Thymus (tissue), 11 donors: Measurements from ENCODE around the gene DCST2. TPM values are rescaled to one million over a fixed set of nuclear protein-coding genes. Genes with fewer than 3 reads are reported as not detected.

Experiments
- DNase-seq, 9 donors: peaks; one replicate each; pipeline ENCODE4 v3.0.0-alpha.2; 2013; ENCODE audit warnings: low spot score in 9 of 9, low read depth in 6 of 9, missing footprints in 1 of 9
- H3K27ac ChIP-seq, 2 donors: one replicate each; pipeline ENCODE4 v1.5.1; 2013; ENCODE audit warnings: control low read depth in 1 of 2, low read depth in 1 of 2, low read length in 1 of 2, mild to moderate bottlenecking in 1 of 2, moderate library complexity in 1 of 2
- H3K27me3 ChIP-seq, 2 donors: one replicate each; pipeline ENCODE4 v1.5.1; 2013; ENCODE audit warnings: low read length in 1 of 2; ENCODE audit not compliant: control insufficient read depth in 2 of 2, insufficient read depth in 1 of 2
- H3K36me3 ChIP-seq, 2 donors: one replicate each; pipeline ENCODE4 v1.5.1; 2013; ENCODE audit warnings: low read length in 1 of 2, mild to moderate bottlenecking in 1 of 2, moderate library complexity in 1 of 2; ENCODE audit not compliant: control insufficient read depth in 2 of 2, insufficient read depth in 2 of 2
- H3K4me1 ChIP-seq, 2 donors: one replicate each; pipeline ENCODE4 v1.5.1; 2013; ENCODE audit warnings: low read length in 2 of 2; ENCODE audit not compliant: control insufficient read depth in 2 of 2, insufficient read depth in 2 of 2
- H3K4me3 ChIP-seq, 2 donors: one replicate each; pipeline ENCODE4 v1.5.1; 2013; ENCODE audit warnings: low read length in 2 of 2, control low read depth in 1 of 2, mild to moderate bottlenecking in 1 of 2
- H3K9me3 ChIP-seq, 2 donors: one replicate each; pipeline ENCODE4 v1.5.1; 2013; ENCODE audit warnings: low read length in 1 of 2, mild to moderate bottlenecking in 1 of 2; ENCODE audit not compliant: control insufficient read depth in 2 of 2, insufficient read depth in 1 of 2
- WGBS: extraction: QIAGEN DNeasy Blood & Tissue Kit; methylation state at CpG from one replicate; pipeline ENCODE4 v1.1.7; 2013; 5-methylcytosine and 5-hydroxymethylcytosine counted together
- polyA plus RNA-seq: library from polyadenylated mRNA; stranded (reverse); fragments of 200-250 nt; gene quantifications from one replicate; pipeline ENCODE4 v1.2.3, GENCODE V29; 2013
- total RNA-seq: library from RNA; stranded (reverse); fragments of 120-200 nt; gene quantifications from one replicate; pipeline ENCODE4 v1.2.4, GENCODE V29; 2013
- donor health status: healthy.

DCST2 gene
- total and polyA plus RNA-seq, 2 donors, result 0.24 to 7.8 TPM

GRCh38 chr1:155043793-155044192, 10.2 kb upstream of the DCST2 start:
- peaks cover 0 to 67% of the 10 kb centered on the region in 2 donors for H3K27me3 ChIP-seq
- peaks cover 0 to 6% of the 10 kb centered on the region in 2 donors for H3K4me1 ChIP-seq
- no peaks in the 10 kb centered on the region for H3K36me3 ChIP-seq
- H3K9me3 ChIP-seq, result no peaks in the 10 kb centered on the region
- H3K27ac ChIP-seq, result no peak overlapping the region
- 95% methylated on average over 3 of the region's 3 CpGs for WGBS
- DNase-seq, result no peak
- no peak overlapping the region for H3K4me3 ChIP-seq

DNA sequence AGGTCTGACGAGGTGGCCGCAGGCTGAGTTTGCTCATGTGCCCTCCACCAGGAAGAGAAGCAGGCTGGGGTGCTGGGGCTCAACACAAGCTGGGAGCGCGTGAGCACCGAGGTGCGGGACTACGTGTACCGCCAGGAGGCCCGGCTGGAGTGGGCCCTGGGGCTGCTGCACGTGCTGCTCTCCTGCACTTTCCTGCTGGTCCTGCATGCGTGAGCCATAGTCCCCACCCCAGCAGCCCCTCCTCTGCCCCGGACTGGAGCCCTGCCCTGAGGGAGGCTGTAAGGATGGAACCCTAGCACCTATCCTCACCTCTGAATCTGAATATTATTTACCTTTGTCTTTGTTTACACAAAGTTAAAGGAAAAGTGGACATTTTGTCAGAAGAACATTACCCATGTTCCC, 9.7 kb upstream of the DCST2 start:
- Histone ChIP-seq H3K36me3 (no peaks in the 10 kb centered on the region), H3K4me3 (no peak overlapping the region), H3K27ac (no peak overlapping the region), H3K4me1 (peaks cover 0 to 6% of the 10 kb centered on the region in 2 donors), H3K27me3 (peaks cover 0 to 69% of the 10 kb centered on the region in 2 donors), H3K9me3 (no peaks in the 10 kb centered on the region)
- no peak for DNase-seq
- 94% methylated on average over 12 of the region's 12 CpGs for WGBS

- no peaks in the 10 kb centered on the region for H3K9me3 ChIP-seq
- no peak overlapping the region for H3K4me3 ChIP-seq
- 79% methylated on average over 5 of the region's 5 CpGs for WGBS
- H3K36me3 ChIP-seq, result no peaks in the 10 kb centered on the region
- H3K27ac ChIP-seq, result no peak overlapping the region
- H3K27me3 ChIP-seq, result peaks cover 2 to 70% of the 10 kb centered on the region in 2 donors
- DNase-seq, result no peak
- H3K4me1 ChIP-seq, result peaks cover 0 to 3% of the 10 kb centered on the region in 2 donors
Observed at GRCh38 chr1:155042789-155043188, 9.2 kb upstream of the DCST2 start.

- no peak for DNase-seq
- Histone ChIP-seq H3K27ac (no peak overlapping the region), H3K4me1 (peaks cover 0 to 3% of the 10 kb centered on the region in 2 donors), H3K36me3 (no peaks in the 10 kb centered on the region), H3K27me3 (peaks cover 2 to 63% of the 10 kb centered on the region in 2 donors), H3K4me3 (no peak overlapping the region), H3K9me3 (no peaks in the 10 kb centered on the region)
- WGBS, result 96% methylated on average over 14 of the region's 14 CpGs
Observed at GRCh38 chr1:155040358-155041093, 6.9 kb upstream of the DCST2 start.

- no peak overlapping the region for H3K27ac ChIP-seq
- WGBS, result 74% methylated on average over 4 of the region's 4 CpGs
- H3K9me3 ChIP-seq, result no peaks in the 10 kb centered on the region
- no peaks in the 10 kb centered on the region for H3K36me3 ChIP-seq
- H3K4me1 ChIP-seq, result no peaks in the 10 kb centered on the region
- no peak for DNase-seq
- peaks cover 2 to 60% of the 10 kb centered on the region in 2 donors for H3K27me3 ChIP-seq
- no peak overlapping the region for H3K4me3 ChIP-seq
Observed at GRCh38 chr1:155039308-155039669, 5.7 kb upstream of the DCST2 start.

- no peak for DNase-seq
- Histone ChIP-seq H3K4me1 (no peaks in the 10 kb centered on the region), H3K36me3 (no peaks in the 10 kb centered on the region), H3K9me3 (no peaks in the 10 kb centered on the region), H3K27me3 (peaks cover 2 to 61% of the 10 kb centered on the region in 2 donors), H3K4me3 (no peak overlapping the region), H3K27ac (no peak overlapping the region)
- WGBS, result 52% methylated on average over 8 of the region's 8 CpGs
Observed at GRCh38 chr1:155038602-155039307, 5.2 kb upstream of the DCST2 start.

DNA sequence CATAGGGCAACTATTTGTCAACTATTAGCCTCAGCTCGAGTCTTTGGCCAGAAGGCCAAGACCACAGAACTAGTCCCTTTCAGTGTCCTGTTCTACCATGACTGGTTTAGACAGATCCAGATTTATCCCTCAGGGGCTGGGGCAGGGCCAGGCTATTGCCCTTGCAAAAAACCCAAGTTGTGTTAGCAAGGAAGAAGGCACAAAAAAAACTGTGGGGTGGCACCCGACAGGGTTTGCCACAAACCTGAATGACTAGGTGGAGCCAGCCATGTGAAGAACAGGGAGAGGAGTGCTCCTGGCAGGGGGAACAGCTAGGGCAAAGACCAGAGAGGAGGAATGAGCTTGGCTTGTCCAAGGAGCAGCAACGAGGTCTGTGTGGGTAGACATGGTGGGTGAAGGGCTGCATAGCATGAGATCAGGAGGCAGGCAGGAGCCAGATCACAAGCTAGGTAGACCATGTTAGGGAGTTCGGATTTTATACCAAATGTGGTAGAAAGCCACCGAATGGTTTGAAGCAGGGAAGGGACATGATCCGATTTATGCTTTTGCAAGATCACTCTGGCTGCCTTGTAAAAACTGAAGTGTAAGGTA, 4.4 kb upstream of the DCST2 start:
- no peaks in the 10 kb centered on the region for H3K9me3 ChIP-seq
- no peak overlapping the region for H3K27ac ChIP-seq
- no peaks in the 10 kb centered on the region for H3K4me1 ChIP-seq
- DNase-seq, result no peak
- 92% methylated on average over 6 of the region's 6 CpGs for WGBS
- no peak overlapping the region for H3K4me3 ChIP-seq
- H3K36me3 ChIP-seq, result no peaks in the 10 kb centered on the region
- H3K27me3 ChIP-seq, result peaks cover 2 to 61% of the 10 kb centered on the region in 2 donors

GRCh38 chr1:155037043-155037442, 3.5 kb upstream of the DCST2 start:
- H3K36me3 ChIP-seq, result no peaks in the 10 kb centered on the region
- H3K27ac ChIP-seq, result no peak overlapping the region
- H3K4me1 ChIP-seq, result no peaks in the 10 kb centered on the region
- DNase-seq, result no peak
- 95% methylated on average over 3 of the region's 3 CpGs for WGBS
- H3K4me3 ChIP-seq, result no peak overlapping the region
- no peaks in the 10 kb centered on the region for H3K9me3 ChIP-seq
- peaks cover 2 to 57% of the 10 kb centered on the region in 2 donors for H3K27me3 ChIP-seq

DNA sequence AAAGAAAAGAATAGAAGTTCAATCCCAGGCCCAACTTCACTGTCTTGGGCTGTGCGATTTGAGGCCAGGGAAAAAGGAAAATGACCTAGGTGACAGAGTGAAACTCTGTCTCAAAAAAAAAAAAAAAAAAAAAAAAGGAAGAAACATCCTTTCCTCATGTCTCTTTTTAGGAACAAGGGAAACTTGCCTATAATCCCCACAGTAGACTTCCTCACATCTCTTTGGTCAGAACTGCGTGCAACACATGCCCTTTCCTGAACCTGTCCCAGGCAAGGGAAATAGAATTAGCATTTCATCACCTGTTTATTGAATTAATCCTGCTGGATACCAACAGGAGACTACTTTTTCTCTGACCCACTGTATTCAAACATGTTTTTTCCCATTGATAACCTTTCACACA, 2.4 kb upstream of the DCST2 start:
- no peak overlapping the region for H3K27ac ChIP-seq

More for the DNA sequence above, 2.4 kb upstream of the DCST2 start:
- Histone ChIP-seq H3K9me3 (no peaks in the 10 kb centered on the region), H3K36me3 (no peaks in the 10 kb centered on the region), H3K27me3 (peaks cover 2 to 51% of the 10 kb centered on the region in 2 donors), H3K4me3 (no peak overlapping the region), H3K4me1 (no peaks in the 10 kb centered on the region)
- no peak for DNase-seq
- 93% methylated on average over 2 of the region's 2 CpGs for WGBS
